Prostate gland (tissue), 2 donors: Measurements from ENCODE around the gene NIM1K.

ENCODE experiments used
- CTCF ChIP-seq, 4 experiments: fragments of 200-600 bp in 2 of 4; fragments of 450-650 bp in 2 of 4; sonication (generic) in 2 of 4; IDR thresholded peaks; 1 replicate in 3 of 4; 2 replicates in 1 of 4; pipeline ENCODE4 v1.5.1; 2016 to 2019; ENCODE audit warnings: antibody characterized with exemption in 4 of 4, mild to moderate bottlenecking in 2 of 4, moderate library complexity in 2 of 4
- POLR2A ChIP-seq: fragments of 450-650 bp; IDR thresholded peaks from one replicate; pipeline ENCODE4 v1.6.1; 2016; ENCODE audit warnings: antibody characterized with exemption, mild to moderate bottlenecking
- POLR2AphosphoS5 ChIP-seq: sonication (generic); formaldehyde crosslinking; IDR thresholded peaks from one replicate; pipeline ENCODE4 v1.6.1; 2017; ENCODE audit warnings: antibody characterized with exemption

GRCh38 chr5:43286623-43287022 is 94.6 kb downstream of the NIM1K start:
- TF ChIP-seq CTCF (IDR thresholded peaks at IDR 0.05): no peak
- no peak for TF ChIP-seq POLR2A
- no peak for TF ChIP-seq POLR2AphosphoS5
